ENCODE results near the gene KRTAP6-2.

GRCh38 chr21:30598802-30599201 is at the start of gene KRTAP6-2:
- no peak for TF ChIP-seq EP300 (IDR thresholded peaks at IDR 0.05; ENCODE audit: borderline replicate concordance in 1 of 2, low read depth in 1 of 2, low read length in 1 of 2)
- TF ChIP-seq YY1 (IDR thresholded peaks at IDR 0.05; ENCODE audit: low read depth), result no peak
- TF ChIP-seq POLR2AphosphoS5 (IDR thresholded peaks at IDR 0.05; ENCODE audit: low read depth, low read length), result no peak
- TF ChIP-seq USF2 (IDR thresholded peaks at IDR 0.05; ENCODE audit: borderline replicate concordance, low read depth, low read length), result no peak
- no peak for TF ChIP-seq CTCF (IDR thresholded peaks at IDR 0.05)
- TF ChIP-seq, protein P1, sequence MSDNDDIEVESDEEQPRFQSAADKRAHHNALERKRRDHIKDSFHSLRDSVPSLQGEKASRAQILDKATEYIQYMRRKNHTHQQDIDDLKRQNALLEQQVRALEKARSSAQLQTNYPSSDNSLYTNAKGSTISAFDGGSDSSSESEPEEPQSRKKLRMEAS (IDR thresholded peaks at IDR 0.05; ENCODE audit: low read depth), result no peak
